ENCODE results near the gene PTOV1.

PTOV1 gene

GRCh38 chr19:49896863-49897621 is 46.1 kb downstream of the PTOV1 start, which contains the start of gene IL4I1:
TSS of gene IL4I1 (minus strand) at chr19:49896887. CDS start at chr19:49896160, 727 bp downstream.
- no peaks in the 10 kb centered on the region for H3K27me3 ChIP-seq (ENCODE audit: insufficient read depth, low read length, poor library complexity)
- no peaks in the 10 kb centered on the region for H3K79me1 ChIP-seq (ENCODE audit: low read length)
- no peak within 1 kb of the TSS for H3K9ac ChIP-seq (ENCODE audit: low read length)
- no peak within 1 kb of the TSS for H3K56ac ChIP-seq (ENCODE audit: low read length)
- no peak within 1 kb of the TSS for H3K4me2 ChIP-seq (ENCODE audit: low read length)
- H2BK120ac ChIP-seq (ENCODE audit: low read depth, low read length) = no peak within 1 kb of the TSS
- H3K79me2 ChIP-seq (ENCODE audit: control insufficient read depth, insufficient read depth, low read length) = no peaks in the 10 kb centered on the region
- no peak within 1 kb of the TSS for H4K8ac ChIP-seq (ENCODE audit: low read depth, low read length)
- H3K4me1 ChIP-seq (ENCODE audit: control insufficient read depth, low read depth, low read length) = no peaks in the 10 kb centered on the region
- no peak within 1 kb of the TSS for H4K5ac ChIP-seq (ENCODE audit: low read length)
- H2BK5ac ChIP-seq (ENCODE audit: low read length) = no peak within 1 kb of the TSS
- no peak within 1 kb of the TSS for H2AK5ac ChIP-seq (ENCODE audit: low read length)
- WGBS (ENCODE audit: extremely low coverage, insufficient coverage, low lambda C conversion rate) = no CpG with 5 or more reads among the region's 20 CpGs
- H2BK15ac ChIP-seq (replicated peaks; ENCODE audit: low read depth) = no peak within 1 kb of the TSS
- H3K36me3 ChIP-seq (ENCODE audit: control insufficient read depth, insufficient read depth, low read length) = no peaks in the 10 kb centered on the region
- no peak within 1 kb of the TSS for H3K23ac ChIP-seq (ENCODE audit: low read length)
- no peak within 1 kb of the TSS for H3K4me3 ChIP-seq (ENCODE audit: low read length)
- H3K27ac ChIP-seq (ENCODE audit: low read depth, low read length) = no peak within 1 kb of the TSS
- DNase-seq = no peak
- H3K4ac ChIP-seq (ENCODE audit: low read depth, low read length) = no peak within 1 kb of the TSS
- no peak within 1 kb of the TSS for H3K18ac ChIP-seq (ENCODE audit: low read length)

DNA sequence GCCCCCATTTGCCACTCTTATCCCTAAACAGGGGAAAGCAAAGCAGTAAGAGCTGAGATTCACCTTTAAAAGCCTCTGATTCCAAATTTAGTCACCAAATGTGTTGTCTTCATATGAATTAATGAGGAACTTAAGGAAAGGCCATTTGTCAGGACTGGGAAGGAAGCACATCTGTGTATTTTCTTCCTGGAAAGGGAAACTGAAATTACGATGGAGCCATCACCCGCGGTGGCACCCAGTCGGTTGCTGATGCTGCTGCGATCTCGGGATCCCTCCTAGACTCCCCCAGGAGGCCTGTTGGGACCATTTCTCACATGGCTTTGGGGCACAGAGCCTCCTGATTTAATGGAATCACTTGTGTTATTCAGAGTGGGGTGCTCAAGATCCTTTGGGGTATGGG is 53.2 kb downstream of the PTOV1 start:
- Histone ChIP-seq H3K36me3 (ENCODE audit: control insufficient read depth, insufficient read depth, low read length) (peaks cover 10% of the 10 kb centered on the region), H2AK5ac (ENCODE audit: low read length) (no peak overlapping the region), H3K56ac (ENCODE audit: low read length) (no peak overlapping the region), H3K79me2 (ENCODE audit: control insufficient read depth, insufficient read depth, low read length) (no peaks in the 10 kb centered on the region), H2BK120ac (ENCODE audit: low read depth, low read length) (no peak overlapping the region), H3K9ac (ENCODE audit: low read length) (no peak overlapping the region), H3K18ac (ENCODE audit: low read length) (no peak overlapping the region), H3K79me1 (ENCODE audit: low read length) (no peaks in the 10 kb centered on the region), H3K4me1 (ENCODE audit: control insufficient read depth, low read depth, low read length) (no peaks in the 10 kb centered on the region), H4K8ac (ENCODE audit: low read depth, low read length) (no peak overlapping the region), H3K23ac (ENCODE audit: low read length) (no peak overlapping the region), H4K5ac (ENCODE audit: low read length) (no peak overlapping the region), H2BK15ac (replicated peaks; ENCODE audit: low read depth) (no peak overlapping the region), H3K27ac (ENCODE audit: low read depth, low read length) (no peak overlapping the region), H3K4me2 (ENCODE audit: low read length) (no peak overlapping the region), H2BK5ac (ENCODE audit: low read length) (no peak overlapping the region), H3K4ac (ENCODE audit: low read depth, low read length) (no peak overlapping the region), H3K27me3 (ENCODE audit: insufficient read depth, low read length, poor library complexity) (no peaks in the 10 kb centered on the region), H3K4me3 (ENCODE audit: low read length) (no peak overlapping the region)
- no peak for DNase-seq
- WGBS (ENCODE audit: extremely low coverage, insufficient coverage, low lambda C conversion rate) = no CpG with 5 or more reads among the region's 6 CpGs

DNA sequence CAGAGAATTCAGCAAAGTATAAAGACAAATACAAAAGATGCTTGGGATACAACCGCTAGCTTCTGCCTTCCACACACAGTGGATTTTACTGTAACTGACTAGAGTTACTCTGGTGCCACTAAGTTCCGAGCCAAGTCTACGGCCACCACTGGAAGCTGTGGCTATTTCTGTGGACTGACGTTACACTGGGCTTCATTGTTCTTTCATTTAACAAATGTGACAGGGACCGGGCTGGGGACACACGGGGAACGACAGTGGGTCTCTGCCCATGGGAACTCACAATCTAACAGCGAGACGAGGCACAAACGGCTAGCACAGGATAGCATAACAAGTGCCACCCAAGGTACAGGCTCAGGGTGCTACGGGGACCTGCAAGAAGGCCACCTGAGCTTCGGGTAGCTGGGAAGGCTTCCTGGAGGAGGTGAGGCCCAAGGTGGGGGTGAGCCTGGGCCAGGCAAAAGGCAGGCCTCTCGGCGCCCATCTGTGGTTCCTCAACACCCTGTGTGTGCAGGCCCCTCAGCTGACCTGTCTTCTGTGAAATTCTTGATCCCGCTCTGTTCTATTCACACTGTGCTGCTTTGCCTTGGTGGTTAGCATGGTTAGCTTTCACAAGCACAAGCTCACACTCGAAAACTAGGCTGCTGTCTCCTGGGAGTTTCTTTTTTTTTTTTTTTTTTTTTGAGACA is 56.1 kb downstream of the PTOV1 start:
- H3K79me2 ChIP-seq (ENCODE audit: control insufficient read depth, insufficient read depth, low read length) = peaks cover 2% of the 10 kb centered on the region
- H3K4ac ChIP-seq (ENCODE audit: low read depth, low read length) = no peak overlapping the region
- no peak overlapping the region for H3K23ac ChIP-seq (ENCODE audit: low read length)
- no CpG with 5 or more reads among the region's 16 CpGs for WGBS (ENCODE audit: extremely low coverage, insufficient coverage, low lambda C conversion rate)
- no peak overlapping the region for H4K5ac ChIP-seq (ENCODE audit: low read length)
- H3K79me1 ChIP-seq (ENCODE audit: low read length) = peaks cover 4% of the 10 kb centered on the region
- H2BK15ac ChIP-seq (replicated peaks; ENCODE audit: low read depth) = no peak overlapping the region
- H3K18ac ChIP-seq (ENCODE audit: low read length) = no peak overlapping the region
- H3K4me1 ChIP-seq (ENCODE audit: control insufficient read depth, low read depth, low read length) = no peaks in the 10 kb centered on the region
- no peak overlapping the region for H3K4me3 ChIP-seq (ENCODE audit: low read length)
- no peaks in the 10 kb centered on the region for H3K27me3 ChIP-seq (ENCODE audit: insufficient read depth, low read length, poor library complexity)
- H3K4me2 ChIP-seq (ENCODE audit: low read length) = no peak overlapping the region
- H3K27ac ChIP-seq (ENCODE audit: low read depth, low read length) = no peak overlapping the region
- H3K9ac ChIP-seq (ENCODE audit: low read length) = no peak overlapping the region
- no peak for DNase-seq
- no peak overlapping the region for H4K8ac ChIP-seq (ENCODE audit: low read depth, low read length)
- H2BK120ac ChIP-seq (ENCODE audit: low read depth, low read length) = no peak overlapping the region
- no peak overlapping the region for H2BK5ac ChIP-seq (ENCODE audit: low read length)
- no peak overlapping the region for H3K56ac ChIP-seq (ENCODE audit: low read length)
- no peak overlapping the region for H2AK5ac ChIP-seq (ENCODE audit: low read length)
- H3K36me3 ChIP-seq (ENCODE audit: control insufficient read depth, insufficient read depth, low read length) = peaks cover 17% of the 10 kb centered on the region

DNA sequence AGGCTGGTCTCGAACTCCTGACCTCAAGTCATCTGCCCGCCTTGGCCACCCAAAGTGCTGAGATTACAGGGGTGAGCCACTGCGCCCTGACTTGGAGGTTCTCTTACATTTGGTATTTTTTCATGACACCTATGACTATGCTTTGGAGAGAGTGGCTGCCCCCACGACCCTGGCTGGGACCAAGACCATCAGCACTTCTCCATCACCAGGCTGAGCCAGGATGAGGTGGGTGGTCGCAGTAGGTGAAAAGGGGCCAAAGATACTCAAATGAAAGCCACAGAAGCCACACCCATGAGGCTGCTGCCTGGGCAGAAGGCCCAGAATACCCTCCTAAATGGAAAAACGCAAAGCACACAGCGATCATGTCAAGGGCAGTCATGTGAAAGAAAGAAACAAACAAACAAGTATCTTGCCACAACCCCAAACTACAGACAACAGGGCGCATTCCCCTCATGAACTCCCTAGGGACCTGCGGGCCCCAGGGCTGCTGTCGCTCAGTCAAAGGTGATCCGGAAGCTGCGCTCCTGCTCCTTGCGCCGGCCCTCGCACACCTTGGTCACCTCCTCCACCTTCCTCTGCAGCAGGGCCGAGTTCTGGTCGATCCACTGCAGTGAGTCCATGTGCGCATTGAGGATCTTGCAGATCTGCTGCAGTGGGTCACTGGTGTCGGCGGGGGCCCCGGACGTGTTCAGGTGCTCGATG is 56.9 kb downstream of the PTOV1 start:
- Histone ChIP-seq H3K4ac (ENCODE audit: low read depth, low read length) (no peak overlapping the region), H3K23ac (ENCODE audit: low read length) (no peak overlapping the region), H3K4me2 (ENCODE audit: low read length) (no peak overlapping the region), H2BK15ac (replicated peaks; ENCODE audit: low read depth) (no peak overlapping the region), H4K5ac (ENCODE audit: low read length) (no peak overlapping the region), H3K27me3 (ENCODE audit: insufficient read depth, low read length, poor library complexity) (no peaks in the 10 kb centered on the region), H3K79me1 (ENCODE audit: low read length) (peaks cover 4% of the 10 kb centered on the region), H3K27ac (ENCODE audit: low read depth, low read length) (no peak overlapping the region), H2AK5ac (ENCODE audit: low read length) (no peak overlapping the region), H3K4me1 (ENCODE audit: control insufficient read depth, low read depth, low read length) (no peaks in the 10 kb centered on the region), H3K56ac (ENCODE audit: low read length) (no peak overlapping the region), H3K4me3 (ENCODE audit: low read length) (no peak overlapping the region), H3K18ac (ENCODE audit: low read length) (no peak overlapping the region), H3K36me3 (ENCODE audit: control insufficient read depth, insufficient read depth, low read length) (peaks cover 17% of the 10 kb centered on the region), H3K79me2 (ENCODE audit: control insufficient read depth, insufficient read depth, low read length) (peaks cover 2% of the 10 kb centered on the region), H3K9ac (ENCODE audit: low read length) (no peak overlapping the region), H4K8ac (ENCODE audit: low read depth, low read length) (no peak overlapping the region), H2BK5ac (ENCODE audit: low read length) (no peak overlapping the region), H2BK120ac (ENCODE audit: low read depth, low read length) (no peak overlapping the region)
- DNase-seq = no peak
- WGBS (ENCODE audit: extremely low coverage, insufficient coverage, low lambda C conversion rate) = no CpG with 5 or more reads among the region's 23 CpGs

GRCh38 chr19:49908480-49909420 is 57.8 kb downstream of the PTOV1 start:
- DNase-seq = no peak
- Histone ChIP-seq H3K79me1 (ENCODE audit: low read length) (peaks cover 4% of the 10 kb centered on the region), H3K27me3 (ENCODE audit: insufficient read depth, low read length, poor library complexity) (no peaks in the 10 kb centered on the region), H3K56ac (ENCODE audit: low read length) (no peak overlapping the region), H3K18ac (ENCODE audit: low read length) (no peak overlapping the region), H3K4me3 (ENCODE audit: low read length) (no peak overlapping the region), H2BK120ac (ENCODE audit: low read depth, low read length) (no peak overlapping the region), H4K5ac (ENCODE audit: low read length) (no peak overlapping the region), H3K27ac (ENCODE audit: low read depth, low read length) (no peak overlapping the region), H2BK5ac (ENCODE audit: low read length) (no peak overlapping the region), H2BK15ac (replicated peaks; ENCODE audit: low read depth) (no peak overlapping the region), H3K23ac (ENCODE audit: low read length) (no peak overlapping the region), H3K79me2 (ENCODE audit: control insufficient read depth, insufficient read depth, low read length) (peaks cover 2% of the 10 kb centered on the region), H3K9ac (ENCODE audit: low read length) (no peak overlapping the region), H3K4me1 (ENCODE audit: control insufficient read depth, low read depth, low read length) (no peaks in the 10 kb centered on the region), H2AK5ac (ENCODE audit: low read length) (no peak overlapping the region), H4K8ac (ENCODE audit: low read depth, low read length) (no peak overlapping the region), H3K4ac (ENCODE audit: low read depth, low read length) (no peak overlapping the region), H3K4me2 (ENCODE audit: low read length) (no peak overlapping the region), H3K36me3 (ENCODE audit: control insufficient read depth, insufficient read depth, low read length) (peaks cover 17% of the 10 kb centered on the region)
- WGBS (ENCODE audit: extremely low coverage, insufficient coverage, low lambda C conversion rate) = no CpG with 5 or more reads among the region's 37 CpGs
